HEK293 (cell line): ENCODE results near the gene ASIC1.

ENCODE experiments used
- CTCF ChIA-PET: fragments of 350-600 bp; formaldehyde crosslinking; extraction: SDS; loops from one replicate; lab custom pipeline; 2021; ENCODE audit warnings: antibody characterized with exemption; lab: Yijun Ruan, JAX
- POLR2A ChIA-PET: fragments of 300-600 bp; formaldehyde crosslinking; extraction: SDS; loops from one replicate; lab custom pipeline; 2020; ENCODE audit warnings: antibody characterized with exemption, inconsistent platforms; lab: Yijun Ruan, JAX
- H3K27ac ChIP-seq: fragments of 200-500 bp; sonication (Bioruptor generic); 2 replicates; pipeline ENCODE4 v1.5.1; 2014; ENCODE audit warnings: low read depth, low read length, control low read depth, inconsistent platforms; ENCODE audit errors: extremely low read depth
- H3K36me3 ChIP-seq, 2 experiments: fragments of 200-500 bp in 1 of 2; sonication (Bioruptor generic) in 1 of 2; 1 replicate in 1 of 2; 2 replicates in 1 of 2; pipeline ENCODE4 v1.5.1; 2014 to 2017; ENCODE audit warnings: inconsistent platforms in 2 of 2, low read length in 2 of 2; ENCODE audit not compliant: control insufficient read depth in 2 of 2, insufficient read depth in 1 of 2
- H3K4me1 ChIP-seq: fragments of 200-500 bp; sonication (Bioruptor generic); 2 replicates; pipeline ENCODE4 v1.5.1; 2014; ENCODE audit warnings: mild to moderate bottlenecking, low read length, inconsistent platforms; ENCODE audit not compliant: control insufficient read depth, insufficient read depth
- H3K4me3 ChIP-seq: 2 replicates; pipeline ENCODE4 v1.5.1; 2011; ENCODE audit warnings: low read depth, mild to moderate bottlenecking, control low read depth, low read length, moderate library complexity
- H3K9me3 ChIP-seq: fragments of 200-500 bp; sonication (Bioruptor generic); 2 replicates; pipeline ENCODE4 v1.5.1; 2014; ENCODE audit warnings: low read depth, low read length, inconsistent platforms; ENCODE audit not compliant: control insufficient read depth, insufficient read depth
- EGR2 ChIP-seq: fragments of 450-650 bp; formaldehyde crosslinking; IDR thresholded peaks from 2 replicates; pipeline ENCODE4 v1.5.1; 2016; ENCODE audit warnings: low read depth, missing biosample characterization, missing genetic modification characterization
- MEIS1 ChIP-seq: sonication (generic); formaldehyde crosslinking; IDR thresholded peaks from 2 replicates; pipeline ENCODE4 v1.8.1; 2022; ENCODE audit warnings: missing genetic modification reagents, mild to moderate bottlenecking, borderline replicate concordance
- SP2 ChIP-seq: fragments of 450-650 bp; formaldehyde crosslinking; IDR thresholded peaks from 2 replicates; pipeline ENCODE4 v1.5.1; 2016; ENCODE audit warnings: missing biosample characterization, missing genetic modification characterization
- ZFHX2 ChIP-seq: fragments of 450-650 bp; formaldehyde crosslinking; conservative IDR thresholded peaks from 2 replicates; pipeline ENCODE4 v1.5.1; 2016; ENCODE audit warnings: missing biosample characterization, missing genetic modification characterization
- ZIC2 ChIP-seq: fragments of 450-650 bp; formaldehyde crosslinking; IDR thresholded peaks from 2 replicates; pipeline ENCODE4 v1.5.1; 2016; ENCODE audit warnings: missing biosample characterization, missing genetic modification characterization
- ZNF10 ChIP-seq: fragments of 450-650 bp; formaldehyde crosslinking; IDR thresholded peaks from 2 replicates; pipeline ENCODE4 v1.5.1; 2017; ENCODE audit warnings: missing biosample characterization, missing genetic modification characterization
- ZNF341 ChIP-seq: fragments of 450-650 bp; formaldehyde crosslinking; IDR thresholded peaks from 2 replicates; pipeline ENCODE4; 2016; ENCODE audit warnings: low read depth, missing biosample characterization, missing genetic modification characterization
- ZNF391 ChIP-seq: fragments of 450-650 bp; formaldehyde crosslinking; IDR thresholded peaks from 2 replicates; pipeline ENCODE4 v1.5.1; 2016; ENCODE audit warnings: low read depth, missing biosample characterization, missing genetic modification characterization, borderline replicate concordance
- ZNF555 ChIP-seq: fragments of 450-650 bp; formaldehyde crosslinking; conservative IDR thresholded peaks from 2 replicates; pipeline ENCODE4 v1.5.1; 2017; ENCODE audit warnings: missing biosample characterization, mild to moderate bottlenecking, missing genetic modification characterization, inconsistent platforms
- ZNF629 ChIP-seq: fragments of 450-650 bp; formaldehyde crosslinking; IDR thresholded peaks from 2 replicates; pipeline ENCODE4 v1.5.1; 2017; ENCODE audit warnings: missing biosample characterization, missing genetic modification characterization
- ZXDB ChIP-seq: fragments of 450-650 bp; formaldehyde crosslinking; IDR thresholded peaks from 2 replicates; pipeline ENCODE4 v1.5.1; 2016; ENCODE audit warnings: missing biosample characterization, missing genetic modification characterization
- TF ChIP-seq, protein P1 (sequence below): fragments of 450-650 bp; formaldehyde crosslinking; IDR thresholded peaks from 2 replicates; pipeline ENCODE4 v1.5.1; 2016; ENCODE audit warnings: missing biosample characterization, missing genetic modification characterization
- TF ChIP-seq, protein P2 (sequence below): fragments of 450-650 bp; formaldehyde crosslinking; IDR thresholded peaks from 2 replicates; pipeline ENCODE4 v1.5.1; 2016; ENCODE audit warnings: missing biosample characterization, missing genetic modification characterization
- TF ChIP-seq, protein P3 (sequence below): fragments of 450-650 bp; formaldehyde crosslinking; IDR thresholded peaks from 2 replicates; pipeline ENCODE4 v1.5.1; 2016; ENCODE audit warnings: missing biosample characterization, missing genetic modification characterization
- TF ChIP-seq, protein P4 (sequence below): fragments of 450-650 bp; formaldehyde crosslinking; IDR thresholded peaks from 2 replicates; pipeline ENCODE4 v1.5.1; 2016; ENCODE audit warnings: missing biosample characterization, missing genetic modification characterization

The ASIC1 gene

DNA sequence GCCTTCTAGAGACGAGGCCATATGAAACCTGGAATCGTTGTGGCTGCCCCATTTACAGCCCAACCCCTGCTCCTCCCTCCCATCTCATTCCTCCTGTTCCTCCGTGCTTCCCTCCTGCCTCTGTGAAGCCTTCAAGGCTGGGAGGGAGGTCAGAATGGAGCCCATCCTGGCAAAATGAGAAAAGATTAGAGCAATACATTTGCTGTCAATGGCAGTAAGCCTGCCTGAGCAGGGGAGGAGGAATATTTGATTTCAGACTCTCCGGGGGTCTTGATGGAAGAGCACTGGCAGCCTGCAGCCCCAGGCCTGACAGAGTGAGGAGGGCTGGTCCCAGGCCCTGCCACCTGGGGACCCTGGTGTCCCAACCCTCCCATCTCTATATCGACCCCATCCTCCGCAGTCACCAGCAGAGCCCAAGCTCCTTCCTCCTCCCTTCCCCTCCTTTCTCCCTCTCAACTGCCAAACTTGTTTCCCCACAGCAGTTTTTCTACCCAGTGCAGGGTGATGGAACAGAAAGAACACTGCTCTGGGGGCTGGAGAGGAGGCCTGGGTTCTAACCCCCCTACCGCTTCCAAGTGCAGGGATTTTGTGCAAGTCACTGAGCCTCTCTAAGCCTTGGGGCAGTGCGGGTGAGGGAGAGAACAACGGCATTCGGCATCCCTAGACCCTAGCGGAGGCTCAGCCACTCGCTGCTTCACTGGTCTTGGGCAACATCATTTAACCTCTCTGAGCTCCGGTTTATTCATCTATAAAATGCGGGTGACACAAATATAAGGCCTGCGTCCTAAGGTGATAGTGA lies 16.1 kb upstream of the ASIC1 start:
- no peaks in the 10 kb centered on the region for H3K9me3 ChIP-seq
- CTCF ChIA-PET: interaction anchor here (4.0 to 6.3 kb wide), 2 partner anchors 14 to 27 kb away, joined by 67 to 145 read pairs; no protein-coding TSS in a partner anchor
- no peak overlapping the region for H3K4me3 ChIP-seq
- POLR2A ChIA-PET: no interaction called here
- H3K27ac ChIP-seq: no peak overlapping the region
- no peaks in the 10 kb centered on the region for H3K4me1 ChIP-seq
- H3K36me3 ChIP-seq: no peaks in the 10 kb centered on the region
- no peak for TF ChIP-seq ZXDB (tag by site-specific recombination)
- TF ChIP-seq, protein P1, sequence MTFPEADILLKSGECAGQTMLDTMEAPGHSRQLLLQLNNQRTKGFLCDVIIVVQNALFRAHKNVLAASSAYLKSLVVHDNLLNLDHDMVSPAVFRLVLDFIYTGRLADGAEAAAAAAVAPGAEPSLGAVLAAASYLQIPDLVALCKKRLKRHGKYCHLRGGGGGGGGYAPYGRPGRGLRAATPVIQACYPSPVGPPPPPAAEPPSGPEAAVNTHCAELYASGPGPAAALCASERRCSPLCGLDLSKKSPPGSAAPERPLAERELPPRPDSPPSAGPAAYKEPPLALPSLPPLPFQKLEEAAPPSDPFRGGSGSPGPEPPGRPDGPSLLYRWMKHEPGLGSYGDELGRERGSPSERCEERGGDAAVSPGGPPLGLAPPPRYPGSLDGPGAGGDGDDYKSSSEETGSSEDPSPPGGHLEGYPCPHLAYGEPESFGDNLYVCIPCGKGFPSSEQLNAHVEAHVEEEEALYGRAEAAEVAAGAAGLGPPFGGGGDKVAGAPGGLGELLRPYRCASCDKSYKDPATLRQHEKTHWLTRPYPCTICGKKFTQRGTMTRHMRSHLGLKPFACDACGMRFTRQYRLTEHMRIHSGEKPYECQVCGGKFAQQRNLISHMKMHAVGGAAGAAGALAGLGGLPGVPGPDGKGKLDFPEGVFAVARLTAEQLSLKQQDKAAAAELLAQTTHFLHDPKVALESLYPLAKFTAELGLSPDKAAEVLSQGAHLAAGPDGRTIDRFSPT (tag by site-specific recombination): no peak
- TF ChIP-seq ZNF341 (tag by site-specific recombination): peak; percentile 68
- TF ChIP-seq SP2 (tag by site-specific recombination): no peak

DNA sequence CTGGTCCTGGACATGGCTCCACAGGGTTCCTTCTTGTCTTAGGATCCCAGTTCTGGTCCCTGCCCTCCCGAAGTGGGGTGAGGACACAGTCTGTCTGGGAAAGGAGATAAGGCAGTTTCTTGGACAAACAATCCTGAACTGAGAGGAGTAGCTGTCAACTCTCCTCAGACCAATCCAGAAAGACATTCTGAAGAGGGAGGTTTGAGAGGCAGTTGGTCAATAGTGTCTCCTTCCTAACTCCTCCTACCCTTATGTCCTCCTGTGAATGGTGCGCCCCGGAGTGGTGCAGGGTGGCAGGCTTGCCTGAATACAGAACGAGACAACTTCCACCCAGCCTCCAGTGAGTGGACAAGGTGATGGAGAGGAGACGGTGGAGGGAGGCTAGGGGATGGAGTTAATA lies 15.4 kb upstream of the ASIC1 start:
- no peaks in the 10 kb centered on the region for H3K4me1 ChIP-seq
- ChIA-PET POLR2A (no interaction called here), CTCF (interaction anchor here (1.0 to 3.3 kb wide), 3 partner anchors 12 to 74 kb away, joined by 3 to 19 read pairs (median 16); no protein-coding TSS in a partner anchor)
- H3K9me3 ChIP-seq: no peaks in the 10 kb centered on the region
- no peaks in the 10 kb centered on the region for H3K36me3 ChIP-seq
- H3K4me3 ChIP-seq: no peak overlapping the region
- TF ChIP-seq, protein P2, sequence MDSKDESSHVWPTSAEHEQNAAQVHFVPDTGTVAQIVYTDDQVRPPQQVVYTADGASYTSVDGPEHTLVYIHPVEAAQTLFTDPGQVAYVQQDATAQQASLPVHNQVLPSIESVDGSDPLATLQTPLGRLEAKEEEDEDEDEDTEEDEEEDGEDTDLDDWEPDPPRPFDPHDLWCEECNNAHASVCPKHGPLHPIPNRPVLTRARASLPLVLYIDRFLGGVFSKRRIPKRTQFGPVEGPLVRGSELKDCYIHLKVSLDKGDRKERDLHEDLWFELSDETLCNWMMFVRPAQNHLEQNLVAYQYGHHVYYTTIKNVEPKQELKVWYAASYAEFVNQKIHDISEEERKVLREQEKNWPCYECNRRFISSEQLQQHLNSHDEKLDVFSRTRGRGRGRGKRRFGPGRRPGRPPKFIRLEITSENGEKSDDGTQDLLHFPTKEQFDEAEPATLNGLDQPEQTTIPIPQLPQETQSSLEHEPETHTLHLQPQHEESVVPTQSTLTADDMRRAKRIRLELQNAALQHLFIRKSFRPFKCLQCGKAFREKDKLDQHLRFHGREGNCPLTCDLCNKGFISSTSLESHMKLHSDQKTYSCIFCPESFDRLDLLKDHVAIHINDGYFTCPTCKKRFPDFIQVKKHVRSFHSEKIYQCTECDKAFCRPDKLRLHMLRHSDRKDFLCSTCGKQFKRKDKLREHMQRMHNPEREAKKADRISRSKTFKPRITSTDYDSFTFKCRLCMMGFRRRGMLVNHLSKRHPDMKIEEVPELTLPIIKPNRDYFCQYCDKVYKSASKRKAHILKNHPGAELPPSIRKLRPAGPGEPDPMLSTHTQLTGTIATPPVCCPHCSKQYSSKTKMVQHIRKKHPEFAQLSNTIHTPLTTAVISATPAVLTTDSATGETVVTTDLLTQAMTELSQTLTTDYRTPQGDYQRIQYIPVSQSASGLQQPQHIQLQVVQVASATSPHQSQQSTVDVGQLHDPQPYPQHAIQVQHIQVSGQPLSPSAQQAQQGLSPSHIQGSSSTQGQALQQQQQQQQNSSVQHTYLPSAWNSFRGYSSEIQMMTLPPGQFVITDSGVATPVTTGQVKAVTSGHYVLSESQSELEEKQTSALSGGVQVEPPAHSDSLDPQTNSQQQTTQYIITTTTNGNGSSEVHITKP (tag by site-specific recombination): peak; percentile 43; the same call in 1 of the 2 replicates
- TF ChIP-seq ZIC2: no peak
- H3K27ac ChIP-seq: no peak overlapping the region

DNA sequence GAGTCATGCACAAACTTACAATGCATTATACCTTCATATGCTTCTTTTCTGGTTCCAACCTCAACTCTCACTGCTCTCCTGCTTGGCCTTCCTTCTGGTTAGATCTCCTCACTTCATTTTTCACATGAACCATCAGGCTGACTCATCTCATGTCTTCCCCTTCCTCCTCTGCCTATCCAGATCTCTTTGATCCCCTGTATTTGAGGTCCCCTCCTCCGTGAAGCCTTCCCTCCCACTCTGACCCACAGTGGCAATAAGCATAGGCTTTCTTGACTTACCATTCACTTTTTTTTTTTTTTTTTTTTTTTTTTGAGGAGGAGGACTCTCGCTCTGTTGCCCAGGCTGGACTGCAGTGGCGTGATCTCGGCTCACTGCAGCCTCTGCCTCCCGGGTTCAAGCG lies 14.7 kb upstream of the ASIC1 start:
- no peaks in the 10 kb centered on the region for H3K4me1 ChIP-seq
- no peaks in the 10 kb centered on the region for H3K36me3 ChIP-seq
- no peaks in the 10 kb centered on the region for H3K9me3 ChIP-seq
- H3K27ac ChIP-seq: no peak overlapping the region
- TF ChIP-seq ZFHX2 (tag by site-specific recombination) (peak; percentile 79), EGR2 (tag by site-specific recombination) (peak; percentile 85), ZNF629 (tag by site-specific recombination) (no peak)
- TF ChIP-seq, all 188 proteins: peak for 2
- CTCF ChIA-PET: interaction anchor here (1.0 to 3.3 kb wide), 4 partner anchors 12 to 75 kb away, joined by 3 to 19 read pairs (median 11); no protein-coding TSS in a partner anchor
- POLR2A ChIA-PET: no interaction called here
- H3K4me3 ChIP-seq: no peak overlapping the region

DNA sequence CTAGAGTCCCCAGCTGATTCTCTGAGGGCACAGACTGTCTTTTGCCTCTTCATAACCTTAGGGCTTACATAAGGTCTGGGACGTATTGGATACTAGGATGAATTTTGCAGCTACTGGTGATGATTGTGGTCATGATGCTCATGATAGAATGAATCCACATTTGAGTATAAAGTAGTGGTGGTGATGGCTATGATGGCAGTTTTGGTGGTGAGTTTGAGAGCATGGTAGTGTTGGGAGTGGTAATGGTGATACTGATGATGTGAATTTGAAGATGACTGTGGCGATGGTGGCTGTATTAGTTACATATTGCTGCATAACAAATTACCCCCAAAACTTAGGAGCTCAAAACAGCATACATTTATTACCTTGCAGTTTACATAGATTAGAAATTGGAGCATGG lies 14.1 kb upstream of the ASIC1 start:
- Histone ChIP-seq H3K27ac (no peak overlapping the region), H3K4me3 (no peak overlapping the region), H3K36me3 (no peaks in the 10 kb centered on the region), H3K9me3 (no peaks in the 10 kb centered on the region), H3K4me1 (no peaks in the 10 kb centered on the region)
- ChIA-PET CTCF (interaction anchor here (0.6 to 3.3 kb wide), 7 partner anchors 12 to 177 kb away, joined by 3 to 19 read pairs (median 4); no protein-coding TSS in a partner anchor), POLR2A (no interaction called here)
- TF ChIP-seq ZNF10 (tag by site-specific recombination): no peak
- TF ChIP-seq, protein P3, sequence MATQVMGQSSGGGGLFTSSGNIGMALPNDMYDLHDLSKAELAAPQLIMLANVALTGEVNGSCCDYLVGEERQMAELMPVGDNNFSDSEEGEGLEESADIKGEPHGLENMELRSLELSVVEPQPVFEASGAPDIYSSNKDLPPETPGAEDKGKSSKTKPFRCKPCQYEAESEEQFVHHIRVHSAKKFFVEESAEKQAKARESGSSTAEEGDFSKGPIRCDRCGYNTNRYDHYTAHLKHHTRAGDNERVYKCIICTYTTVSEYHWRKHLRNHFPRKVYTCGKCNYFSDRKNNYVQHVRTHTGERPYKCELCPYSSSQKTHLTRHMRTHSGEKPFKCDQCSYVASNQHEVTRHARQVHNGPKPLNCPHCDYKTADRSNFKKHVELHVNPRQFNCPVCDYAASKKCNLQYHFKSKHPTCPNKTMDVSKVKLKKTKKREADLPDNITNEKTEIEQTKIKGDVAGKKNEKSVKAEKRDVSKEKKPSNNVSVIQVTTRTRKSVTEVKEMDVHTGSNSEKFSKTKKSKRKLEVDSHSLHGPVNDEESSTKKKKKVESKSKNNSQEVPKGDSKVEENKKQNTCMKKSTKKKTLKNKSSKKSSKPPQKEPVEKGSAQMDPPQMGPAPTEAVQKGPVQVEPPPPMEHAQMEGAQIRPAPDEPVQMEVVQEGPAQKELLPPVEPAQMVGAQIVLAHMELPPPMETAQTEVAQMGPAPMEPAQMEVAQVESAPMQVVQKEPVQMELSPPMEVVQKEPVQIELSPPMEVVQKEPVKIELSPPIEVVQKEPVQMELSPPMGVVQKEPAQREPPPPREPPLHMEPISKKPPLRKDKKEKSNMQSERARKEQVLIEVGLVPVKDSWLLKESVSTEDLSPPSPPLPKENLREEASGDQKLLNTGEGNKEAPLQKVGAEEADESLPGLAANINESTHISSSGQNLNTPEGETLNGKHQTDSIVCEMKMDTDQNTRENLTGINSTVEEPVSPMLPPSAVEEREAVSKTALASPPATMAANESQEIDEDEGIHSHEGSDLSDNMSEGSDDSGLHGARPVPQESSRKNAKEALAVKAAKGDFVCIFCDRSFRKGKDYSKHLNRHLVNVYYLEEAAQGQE (tag by site-specific recombination): no peak
- no peak for TF ChIP-seq MEIS1 (CRISPR knock-in tag)
- no peak for TF ChIP-seq ZNF391 (tag by site-specific recombination)
- TF ChIP-seq, protein P4, sequence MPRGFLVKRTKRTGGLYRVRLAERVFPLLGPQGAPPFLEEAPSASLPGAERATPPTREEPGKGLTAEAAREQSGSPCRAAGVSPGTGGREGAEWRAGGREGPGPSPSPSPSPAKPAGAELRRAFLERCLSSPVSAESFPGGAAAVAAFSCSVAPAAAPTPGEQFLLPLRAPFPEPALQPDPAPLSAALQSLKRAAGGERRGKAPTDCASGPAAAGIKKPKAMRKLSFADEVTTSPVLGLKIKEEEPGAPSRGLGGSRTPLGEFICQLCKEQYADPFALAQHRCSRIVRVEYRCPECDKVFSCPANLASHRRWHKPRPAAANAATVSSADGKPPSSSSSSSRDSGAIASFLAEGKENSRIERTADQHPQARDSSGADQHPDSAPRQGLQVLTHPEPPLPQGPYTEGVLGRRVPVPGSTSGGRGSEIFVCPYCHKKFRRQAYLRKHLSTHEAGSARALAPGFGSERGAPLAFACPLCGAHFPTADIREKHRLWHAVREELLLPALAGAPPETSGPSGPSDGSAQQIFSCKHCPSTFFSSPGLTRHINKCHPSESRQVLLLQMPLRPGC (tag by site-specific recombination): no peak
- TF ChIP-seq ZNF555 (tag by site-specific recombination): no peak
